ENCODE results near the gene NEK3.

NEK3 gene

DNA sequence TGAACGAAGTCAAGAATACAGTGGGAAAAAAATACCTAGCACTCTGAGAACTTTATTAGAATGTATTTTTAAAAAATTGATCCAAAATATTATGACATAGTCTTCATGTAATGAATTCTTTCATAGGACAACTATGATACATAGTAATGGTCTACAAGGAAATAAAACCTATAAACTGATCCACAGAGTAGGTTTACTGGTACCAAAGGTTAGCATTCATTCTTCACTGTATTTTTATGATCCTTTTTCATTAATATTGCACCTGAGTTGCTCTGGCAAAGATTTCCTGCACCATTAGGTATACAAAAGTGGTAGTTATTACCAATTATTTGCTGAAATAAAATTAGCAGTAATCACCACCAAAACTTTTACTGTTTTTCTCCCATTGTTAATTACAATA is 4.2 kb downstream of the NEK3 start:
- peaks cover 14 to 15% of the 10 kb centered on the region in 2 donors for H3K36me3 ChIP-seq (ENCODE audit: control insufficient read depth in 1 of 2, insufficient read depth in 2 of 2, low read length in 2 of 2)
- H3K9ac ChIP-seq (ENCODE audit: low read depth in 1 of 2, low read length in 2 of 2) = no peak overlapping the region
- H3K27me3 ChIP-seq (ENCODE audit: control insufficient read depth in 1 of 2, insufficient read depth in 2 of 2, low read length in 2 of 2) = no peaks in the 10 kb centered on the region
- H3K4me3 ChIP-seq (ENCODE audit: low read depth in 1 of 2, low read length in 2 of 2) = no peak overlapping the region
- no peak overlapping the region for H3K27ac ChIP-seq (ENCODE audit: low read depth, low read length)
- H3K9me3 ChIP-seq (ENCODE audit: control insufficient read depth in 1 of 2, low read length in 2 of 2) = no peaks in the 10 kb centered on the region
- H3K4me1 ChIP-seq (ENCODE audit: control insufficient read depth in 1 of 2, insufficient read depth in 2 of 2, low read length in 2 of 2) = peaks cover 17 to 33% of the 10 kb centered on the region in 2 donors

DNA sequence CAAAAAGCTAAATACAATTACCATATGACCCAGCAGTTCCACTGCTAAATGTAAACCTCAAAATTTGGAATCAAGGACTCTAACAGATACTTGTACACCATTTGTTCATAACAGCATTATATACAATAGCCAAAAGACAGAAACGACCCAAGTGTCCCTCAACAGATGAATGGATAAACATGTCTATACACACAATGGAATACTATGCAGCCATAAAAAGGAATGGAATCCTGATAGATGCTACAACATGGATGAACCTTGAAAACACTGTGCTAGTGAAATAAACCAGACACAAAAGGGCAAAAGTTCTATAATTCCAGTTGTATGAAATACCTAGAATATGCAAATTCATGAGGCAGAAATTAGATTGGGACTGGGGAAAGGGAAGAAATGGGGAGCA is 12.2 kb downstream of the NEK3 start:
- H3K4me3 ChIP-seq (ENCODE audit: low read depth in 1 of 2, low read length in 2 of 2) = no peak overlapping the region
- no peak overlapping the region for H3K9ac ChIP-seq (ENCODE audit: low read depth in 1 of 2, low read length in 2 of 2)
- no peaks in the 10 kb centered on the region for H3K9me3 ChIP-seq (ENCODE audit: control insufficient read depth in 1 of 2, low read length in 2 of 2)
- H3K27me3 ChIP-seq (ENCODE audit: control insufficient read depth in 1 of 2, insufficient read depth in 2 of 2, low read length in 2 of 2) = no peaks in the 10 kb centered on the region
- H3K36me3 ChIP-seq (ENCODE audit: control insufficient read depth in 1 of 2, insufficient read depth in 2 of 2, low read length in 2 of 2) = peaks cover 21 to 33% of the 10 kb centered on the region in 2 donors
- H3K4me1 ChIP-seq (ENCODE audit: control insufficient read depth in 1 of 2, insufficient read depth in 2 of 2, low read length in 2 of 2) = no peaks in the 10 kb centered on the region
- no peak overlapping the region for H3K27ac ChIP-seq (ENCODE audit: low read depth, low read length)

DNA sequence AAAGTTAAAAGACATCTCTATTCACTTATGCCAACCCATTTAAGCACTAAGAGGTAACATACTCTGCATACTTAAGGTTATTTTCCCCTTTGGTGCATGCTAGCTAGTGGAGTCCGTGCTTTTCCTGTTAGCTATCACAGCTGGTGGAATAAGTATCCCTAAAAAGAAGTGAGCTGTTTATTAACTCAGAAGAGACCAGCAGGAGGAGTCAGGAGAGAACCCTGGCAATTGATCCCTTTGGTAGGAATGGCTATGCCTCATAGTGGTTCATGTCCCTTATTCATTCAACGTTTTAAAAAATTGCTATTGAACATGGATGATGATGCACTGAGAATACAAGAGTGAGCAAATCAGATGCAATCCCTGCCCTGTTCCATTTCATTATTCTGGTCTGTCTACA is 18.1 kb downstream of the NEK3 start:
- Histone ChIP-seq H3K4me3 (ENCODE audit: low read depth in 1 of 2, low read length in 2 of 2) (no peak overlapping the region), H3K9ac (ENCODE audit: low read depth in 1 of 2, low read length in 2 of 2) (no peak overlapping the region), H3K36me3 (ENCODE audit: control insufficient read depth in 1 of 2, insufficient read depth in 2 of 2, low read length in 2 of 2) (peaks cover 6 to 49% of the 10 kb centered on the region in 2 donors), H3K27me3 (ENCODE audit: control insufficient read depth in 1 of 2, insufficient read depth in 2 of 2, low read length in 2 of 2) (no peaks in the 10 kb centered on the region), H3K4me1 (ENCODE audit: control insufficient read depth in 1 of 2, insufficient read depth in 2 of 2, low read length in 2 of 2) (no peaks in the 10 kb centered on the region), H3K9me3 (ENCODE audit: control insufficient read depth in 1 of 2, low read length in 2 of 2) (no peaks in the 10 kb centered on the region), H3K27ac (ENCODE audit: low read depth, low read length) (no peak overlapping the region)

DNA sequence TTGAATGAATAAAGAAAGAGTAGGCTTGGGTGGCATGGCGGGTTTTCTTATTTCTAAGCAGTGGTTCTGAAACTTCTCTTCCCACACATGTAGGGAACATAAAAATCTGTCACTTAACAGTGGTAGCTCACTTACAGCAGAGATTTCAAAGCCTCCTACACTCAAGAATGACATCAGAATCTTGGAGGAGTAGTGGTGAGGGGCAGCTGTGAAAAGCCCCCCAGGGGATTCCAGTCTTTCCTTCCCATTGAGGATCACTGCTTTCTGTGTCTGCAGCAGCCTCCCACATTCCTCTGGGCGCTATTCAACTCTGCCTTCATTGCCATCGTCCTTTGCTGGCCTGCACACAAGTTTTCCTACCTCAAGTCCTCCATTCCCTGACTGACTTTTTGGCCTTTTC is 21.9 kb downstream of the NEK3 start:
- Histone ChIP-seq H3K4me1 (ENCODE audit: control insufficient read depth in 1 of 2, insufficient read depth in 2 of 2, low read length in 2 of 2) (no peaks in the 10 kb centered on the region), H3K9me3 (ENCODE audit: control insufficient read depth in 1 of 2, low read length in 2 of 2) (no peaks in the 10 kb centered on the region), H3K9ac (ENCODE audit: low read depth in 1 of 2, low read length in 2 of 2) (no peak overlapping the region), H3K4me3 (ENCODE audit: low read depth in 1 of 2, low read length in 2 of 2) (no peak overlapping the region), H3K36me3 (ENCODE audit: control insufficient read depth in 1 of 2, insufficient read depth in 2 of 2, low read length in 2 of 2) (peaks cover 6 to 67% of the 10 kb centered on the region in 2 donors), H3K27me3 (ENCODE audit: control insufficient read depth in 1 of 2, insufficient read depth in 2 of 2, low read length in 2 of 2) (no peaks in the 10 kb centered on the region), H3K27ac (ENCODE audit: low read depth, low read length) (no peak overlapping the region)

DNA sequence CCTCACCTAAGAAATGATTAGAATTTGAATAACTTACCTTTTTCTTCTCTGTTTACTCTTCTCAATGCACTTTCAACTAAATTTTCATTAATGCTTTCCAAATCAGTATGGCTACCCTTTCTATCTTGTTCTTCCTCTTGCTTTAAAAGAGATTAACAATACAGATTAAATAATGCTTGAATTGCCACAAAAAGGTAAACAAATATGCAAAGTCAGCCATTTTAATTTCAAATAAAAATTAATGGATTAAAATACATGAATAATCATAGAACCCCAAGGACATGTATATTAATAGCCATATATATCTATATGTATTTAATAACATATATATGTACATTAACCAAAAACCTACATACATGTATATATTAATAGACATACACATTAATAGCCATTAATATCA is 22.6 kb downstream of the NEK3 start:
- no peaks in the 10 kb centered on the region for H3K4me1 ChIP-seq (ENCODE audit: control insufficient read depth in 1 of 2, insufficient read depth in 2 of 2, low read length in 2 of 2)
- no peak overlapping the region for H3K4me3 ChIP-seq (ENCODE audit: low read depth in 1 of 2, low read length in 2 of 2)
- H3K9me3 ChIP-seq (ENCODE audit: control insufficient read depth in 1 of 2, low read length in 2 of 2) = no peaks in the 10 kb centered on the region
- H3K36me3 ChIP-seq (ENCODE audit: control insufficient read depth in 1 of 2, insufficient read depth in 2 of 2, low read length in 2 of 2) = peaks cover 11 to 74% of the 10 kb centered on the region in 2 donors
- H3K27me3 ChIP-seq (ENCODE audit: control insufficient read depth in 1 of 2, insufficient read depth in 2 of 2, low read length in 2 of 2) = no peaks in the 10 kb centered on the region
- H3K27ac ChIP-seq (ENCODE audit: low read depth, low read length) = no peak overlapping the region
- H3K9ac ChIP-seq (ENCODE audit: low read depth in 1 of 2, low read length in 2 of 2) = no peak overlapping the region

DNA sequence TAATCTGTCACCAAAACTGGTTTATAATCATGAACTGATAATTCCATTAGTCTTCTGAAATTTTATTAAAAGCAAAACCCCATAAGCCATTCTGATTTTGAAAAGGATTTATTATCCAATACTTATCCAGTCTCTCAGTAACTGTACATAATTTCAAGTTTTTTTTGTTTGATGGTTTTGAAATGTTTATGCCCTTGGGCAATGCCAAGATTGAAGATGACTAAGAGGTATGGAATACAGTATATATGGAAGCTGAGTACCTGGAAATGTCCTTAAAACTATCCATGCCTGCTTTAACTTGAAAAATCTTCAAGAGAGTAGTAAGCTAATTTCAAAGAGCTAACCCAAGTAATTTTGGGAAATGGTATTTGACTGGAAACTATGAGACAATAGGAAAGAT is 28.8 kb downstream of the NEK3 start:
- no peak overlapping the region for H3K27ac ChIP-seq (ENCODE audit: low read depth, low read length)
- no peak overlapping the region for H3K4me3 ChIP-seq (ENCODE audit: low read depth in 1 of 2, low read length in 2 of 2)
- no peaks in the 10 kb centered on the region for H3K27me3 ChIP-seq (ENCODE audit: control insufficient read depth in 1 of 2, insufficient read depth in 2 of 2, low read length in 2 of 2)
- H3K9me3 ChIP-seq (ENCODE audit: control insufficient read depth in 1 of 2, low read length in 2 of 2) = no peaks in the 10 kb centered on the region
- H3K9ac ChIP-seq (ENCODE audit: low read depth in 1 of 2, low read length in 2 of 2) = no peak overlapping the region
- peaks cover 10 to 13% of the 10 kb centered on the region in 2 donors for H3K4me1 ChIP-seq (ENCODE audit: control insufficient read depth in 1 of 2, insufficient read depth in 2 of 2, low read length in 2 of 2)
- H3K36me3 ChIP-seq (ENCODE audit: control insufficient read depth in 1 of 2, insufficient read depth in 2 of 2, low read length in 2 of 2) = peaks cover 6 to 42% of the 10 kb centered on the region in 2 donors

DNA sequence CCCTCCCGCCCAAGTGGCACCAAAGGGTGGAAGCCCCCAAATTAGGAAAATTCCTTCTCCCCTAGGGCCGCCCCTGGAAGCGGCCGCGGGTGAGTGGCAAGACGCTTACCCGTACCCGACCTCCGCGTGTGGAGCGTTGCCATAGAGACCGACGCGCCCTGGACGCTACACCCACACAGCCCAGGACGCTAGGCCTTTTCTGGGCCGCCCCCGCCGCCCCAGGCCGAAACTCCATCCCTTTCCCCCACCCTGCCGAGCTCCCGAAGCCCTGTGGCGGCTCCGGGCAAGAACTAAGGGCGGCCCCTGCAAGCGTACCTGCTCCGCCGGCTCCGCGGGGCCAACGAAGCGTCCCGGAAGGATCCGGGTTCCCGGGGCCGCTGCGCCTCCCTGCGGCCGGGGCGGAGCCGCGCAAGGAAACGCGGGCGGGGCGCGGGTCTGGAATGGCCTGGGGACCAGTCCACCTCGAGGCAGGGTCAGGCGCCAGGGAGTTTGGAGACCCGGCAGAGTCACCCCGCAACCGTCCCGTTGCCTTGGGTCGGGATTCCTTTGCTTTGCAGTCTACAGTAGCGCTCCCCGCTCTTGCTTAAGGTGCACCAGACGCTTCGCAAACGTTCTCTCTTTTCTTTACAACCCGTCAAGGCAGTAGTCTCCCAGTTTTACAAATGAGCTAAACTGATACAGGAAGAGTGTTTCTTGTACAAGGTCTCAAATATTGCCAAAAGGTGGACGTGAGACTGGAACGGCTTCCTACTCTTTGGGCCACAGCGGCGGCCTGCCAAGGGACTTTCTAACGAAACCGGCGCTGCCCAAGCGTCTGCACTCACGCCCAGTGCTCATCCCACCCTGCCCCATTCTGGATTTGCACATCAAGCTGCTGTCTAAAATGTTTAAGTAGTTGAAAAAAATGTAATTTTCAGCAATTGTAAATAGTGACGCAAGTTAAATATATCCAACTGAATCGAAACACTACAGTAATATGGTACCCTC is 30.4 kb downstream of the NEK3 start, which contains the start of gene NEK5:
Gene NEK5 (minus strand): TSS at position 360 of the 987 bp plus-strand sequence. CDS start 1,591 bp downstream, outside the sequence.
- H3K27ac ChIP-seq (ENCODE audit: low read depth, low read length) = no peak within 1 kb of the TSS
- H3K36me3 ChIP-seq (ENCODE audit: control insufficient read depth in 1 of 2, insufficient read depth in 2 of 2, low read length in 2 of 2) = peaks cover 6 to 31% of the 10 kb centered on the region in 2 donors
- H3K27me3 ChIP-seq (ENCODE audit: control insufficient read depth in 1 of 2, insufficient read depth in 2 of 2, low read length in 2 of 2) = no peaks in the 10 kb centered on the region
- peak within 1 kb of the TSS; percentile 33 to 57 for H3K9ac ChIP-seq (ENCODE audit: low read depth in 1 of 2, low read length in 2 of 2)
- no peaks in the 10 kb centered on the region for H3K9me3 ChIP-seq (ENCODE audit: control insufficient read depth in 1 of 2, low read length in 2 of 2)
- peak within 1 kb of the TSS; percentile 57 to 75 for H3K4me3 ChIP-seq (ENCODE audit: low read depth in 1 of 2, low read length in 2 of 2)
- H3K4me1 ChIP-seq (ENCODE audit: control insufficient read depth in 1 of 2, insufficient read depth in 2 of 2, low read length in 2 of 2) = peaks cover 10 to 13% of the 10 kb centered on the region in 2 donors

DNA sequence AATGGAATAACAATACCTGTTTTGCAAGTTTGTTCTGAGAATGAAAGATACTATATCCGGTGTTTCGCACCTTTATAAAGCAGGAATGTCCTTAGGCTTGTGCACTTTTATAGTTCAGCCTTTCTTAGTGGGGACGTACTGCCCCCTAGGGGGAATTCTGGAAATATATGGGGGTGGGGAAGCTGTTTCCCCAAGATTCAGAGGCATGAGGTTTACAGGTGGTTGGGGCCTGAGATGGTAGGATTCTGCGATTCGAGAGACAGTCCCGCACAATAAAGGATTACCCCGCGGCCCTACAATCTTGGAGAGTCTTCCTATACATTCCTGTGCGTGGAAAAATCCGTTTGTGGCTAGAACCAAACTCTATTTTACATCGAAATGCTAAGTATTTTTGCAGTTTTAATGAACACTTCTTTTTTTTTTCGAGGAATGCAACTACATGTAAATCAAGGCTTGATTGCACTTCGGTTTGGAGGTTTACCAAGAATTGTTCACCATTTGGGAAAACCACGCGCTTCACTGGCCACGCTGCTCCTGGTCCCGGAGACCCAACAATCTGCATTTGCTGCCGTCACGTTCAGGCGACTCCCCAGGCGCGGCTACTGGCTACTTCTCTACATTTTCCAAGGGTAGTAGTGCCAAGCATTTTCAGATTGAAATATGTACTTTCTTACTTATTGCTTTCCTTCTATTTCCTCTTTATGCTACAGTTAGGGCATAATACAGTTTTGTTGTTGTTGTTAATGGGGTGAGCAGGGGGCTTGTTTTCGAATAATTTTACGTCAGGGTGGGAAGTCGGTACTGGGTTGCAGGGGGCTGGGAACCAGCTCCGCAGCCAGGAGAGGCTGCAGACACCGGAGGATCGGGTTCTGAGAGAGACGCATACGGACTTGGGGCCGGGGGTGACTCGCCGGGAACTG is 31.4 kb downstream of the NEK3 start:
- Histone ChIP-seq H3K4me1 (ENCODE audit: control insufficient read depth in 1 of 2, insufficient read depth in 2 of 2, low read length in 2 of 2) (peaks cover 10 to 13% of the 10 kb centered on the region in 2 donors), H3K9me3 (ENCODE audit: control insufficient read depth in 1 of 2, low read length in 2 of 2) (no peaks in the 10 kb centered on the region), H3K9ac (ENCODE audit: low read depth in 1 of 2, low read length in 2 of 2) (peak overlapping the region; percentile 1 to 57), H3K4me3 (ENCODE audit: low read depth in 1 of 2, low read length in 2 of 2) (peak overlapping the region; percentile 57 to 75), H3K27ac (ENCODE audit: low read depth, low read length) (no peak overlapping the region), H3K27me3 (ENCODE audit: control insufficient read depth in 1 of 2, insufficient read depth in 2 of 2, low read length in 2 of 2) (no peaks in the 10 kb centered on the region), H3K36me3 (ENCODE audit: control insufficient read depth in 1 of 2, insufficient read depth in 2 of 2, low read length in 2 of 2) (peaks cover 6 to 22% of the 10 kb centered on the region in 2 donors)

DNA sequence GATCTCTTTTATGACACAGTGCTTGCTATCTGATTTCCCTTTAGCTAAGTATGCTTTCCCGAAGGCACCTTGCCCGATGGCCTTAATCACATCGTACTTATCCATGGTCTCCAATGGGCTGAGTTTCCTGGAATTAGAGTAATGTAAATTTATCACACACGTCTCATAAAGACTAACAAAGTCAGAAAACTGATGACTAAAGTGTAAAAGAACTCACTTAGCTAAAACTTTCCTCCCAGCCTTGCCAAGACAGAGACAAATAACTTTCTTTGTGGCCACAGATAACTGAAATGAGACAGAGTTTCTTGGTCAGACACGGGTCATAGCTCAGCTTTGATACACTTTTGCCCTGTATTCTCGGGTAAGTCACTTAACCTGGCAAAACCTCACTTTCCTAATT is 32.0 kb downstream of the NEK3 start:
- peak overlapping the region in 1 of 2 donors; percentile 75 for H3K4me3 ChIP-seq (ENCODE audit: low read depth in 1 of 2, low read length in 2 of 2)

More for the DNA sequence above, 32.0 kb downstream of the NEK3 start:
- peaks cover 10 to 13% of the 10 kb centered on the region in 2 donors for H3K4me1 ChIP-seq (ENCODE audit: control insufficient read depth in 1 of 2, insufficient read depth in 2 of 2, low read length in 2 of 2)
- peaks cover 6 to 16% of the 10 kb centered on the region in 2 donors for H3K36me3 ChIP-seq (ENCODE audit: control insufficient read depth in 1 of 2, insufficient read depth in 2 of 2, low read length in 2 of 2)
- H3K9ac ChIP-seq (ENCODE audit: low read depth in 1 of 2, low read length in 2 of 2) = no peak overlapping the region
- no peaks in the 10 kb centered on the region for H3K9me3 ChIP-seq (ENCODE audit: control insufficient read depth in 1 of 2, low read length in 2 of 2)
- no peaks in the 10 kb centered on the region for H3K27me3 ChIP-seq (ENCODE audit: control insufficient read depth in 1 of 2, insufficient read depth in 2 of 2, low read length in 2 of 2)
- H3K27ac ChIP-seq (ENCODE audit: low read depth, low read length) = no peak overlapping the region

Data from duodenal mucosa (tissue), 2 donors.